Pons (tissue), 1 donor: ENCODE results near the gene LTB4R.

Source experiments
- DNase-seq: peaks from one replicate; pipeline ENCODE4 v3.0.0-alpha.2; 2016; ENCODE audit warnings: low spot score

The LTB4R gene

GRCh38 chr14:24310646-24311604 lies at the start of gene LTB4R:
TSS of gene LTB4R (plus strand) at chr14:24311502. CDS start at chr14:24315652, 4,150 bp downstream.
- no peak for DNase-seq

GRCh38 chr14:24261969-24262327 lies 49.4 kb upstream of the LTB4R start:
- no peak for DNase-seq

GRCh38 chr14:24262821-24263733 lies 48.2 kb upstream of the LTB4R start, which contains the start of gene TGM1:
TSS of gene TGM1 (minus strand) at chr14:24263177. CDS start at chr14:24262352, 825 bp downstream.
- DNase-seq: no peak

- no peak for DNase-seq
These were observed 47.5 kb upstream of the LTB4R start for GRCh38 chr14:24263848-24264247.

GRCh38 chr14:24264298-24264697 lies 47.0 kb upstream of the LTB4R start:
- no peak for DNase-seq

- no peak for DNase-seq
These were observed 44.7 kb upstream of the LTB4R start for GRCh38 chr14:24266344-24267244.

GRCh38 chr14:24267516-24267915 lies 43.8 kb upstream of the LTB4R start:
- DNase-seq: no peak

GRCh38 chr14:24268225-24268624 lies 43.1 kb upstream of the LTB4R start:
- DNase-seq: no peak

GRCh38 chr14:24269368-24269767 lies 41.9 kb upstream of the LTB4R start:
- DNase-seq: no peak

- DNase-seq: no peak
These were observed 41.3 kb upstream of the LTB4R start for GRCh38 chr14:24269910-24270536.

GRCh38 chr14:24270537-24271133 lies 40.7 kb upstream of the LTB4R start:
- DNase-seq: no peak

- DNase-seq: peak; percentile 78
These were observed 40.0 kb upstream of the LTB4R start, which contains the start of gene RABGGTA for GRCh38 chr14:24271134-24271833. TSS of gene RABGGTA (minus strand) at chr14:24271597. CDS start at chr14:24271115, 482 bp downstream.

GRCh38 chr14:24271834-24272263 lies 39.5 kb upstream of the LTB4R start:
- no peak for DNase-seq

- DNase-seq: no peak
These were observed 38.8 kb upstream of the LTB4R start for GRCh38 chr14:24272467-24272866.

- peak; percentile 9 for DNase-seq
These were observed 37.8 kb upstream of the LTB4R start for GRCh38 chr14:24273422-24273998.

- DNase-seq: peak; percentile 87
These were observed 37.2 kb upstream of the LTB4R start for GRCh38 chr14:24274101-24274543.

GRCh38 chr14:24277071-24277470 lies 34.2 kb upstream of the LTB4R start:
- no peak for DNase-seq

- peak; percentile 65 for DNase-seq
These were observed 33.5 kb upstream of the LTB4R start for GRCh38 chr14:24277606-24278321.

GRCh38 chr14:24278424-24278823 lies 32.9 kb upstream of the LTB4R start:
- no peak for DNase-seq
